Immature natural killer cell (primary cell): ENCODE data around the gene SPATA1. TPM values are rescaled to one million over a fixed set of nuclear protein-coding genes. Genes with fewer than 3 reads are reported as not detected.

Source experiments
- DNase-seq, 3 donors: peaks; one replicate each; pipeline ENCODE4 v3.0.0; 2022; ENCODE audit warnings: mixed read lengths in 1 of 3
- H3K27ac Mint-ChIP-seq, 6 donors: one replicate each; pipeline ENCODE4 v1.8.0; 2020; ENCODE audit warnings: mixed read lengths in 6 of 6, mild to moderate bottlenecking in 5 of 6, inconsistent platforms in 4 of 6, moderate library complexity in 3 of 6
- H3K27me3 Mint-ChIP-seq, 3 donors: one replicate each; pipeline ENCODE4 v1.8.0; 2020 to 2021; ENCODE audit warnings: low read depth in 3 of 3, mild to moderate bottlenecking in 3 of 3, mixed read lengths in 3 of 3, moderate library complexity in 3 of 3, inconsistent platforms in 1 of 3
- H3K36me3 Mint-ChIP-seq, 3 donors: one replicate each; pipeline ENCODE4 v1.8.0; 2020; ENCODE audit warnings: mixed read lengths in 3 of 3, inconsistent platforms in 2 of 3, mild to moderate bottlenecking in 2 of 3
- H3K4me1 Mint-ChIP-seq, 2 donors: one replicate each; pipeline ENCODE4 v1.8.0; 2020; ENCODE audit warnings: inconsistent platforms in 2 of 2, mild to moderate bottlenecking in 2 of 2, mixed read lengths in 2 of 2, moderate library complexity in 1 of 2
- H3K4me3 Mint-ChIP-seq, 5 donors: one replicate each; pipeline ENCODE4 v1.8.0; 2020; ENCODE audit warnings: mild to moderate bottlenecking in 5 of 5, mixed read lengths in 5 of 5, inconsistent platforms in 3 of 5, moderate library complexity in 3 of 5
- H3K9me3 Mint-ChIP-seq, 6 donors: one replicate each; pipeline ENCODE4 v1.8.0; 2020; ENCODE audit warnings: mild to moderate bottlenecking in 6 of 6, mixed read lengths in 6 of 6, inconsistent platforms in 4 of 6, moderate library complexity in 3 of 6
- polyA plus RNA-seq, 3 donors: library from polyadenylated mRNA; unstranded; fragments of 300-500 nt; fragmentation: Illumina TruSeq; gene quantifications; one replicate each; pipeline ENCODE4 v1.2.3, GENCODE V29; 2021

SPATA1 gene
- polyA plus RNA-seq, 3 donors from 2014 or later, result 0.21 TPM; not detected in 2

GRCh38 chr1:84611091-84611490 lies 104.9 kb downstream of the SPATA1 start:
- Mint-ChIP-seq H3K4me3 (no peak overlapping the region), H3K4me1 (no peaks in the 10 kb centered on the region), H3K27me3 (no peaks in the 10 kb centered on the region), H3K27ac (no peak overlapping the region), H3K9me3 (peaks cover 0 to 8% (median 5%) of the 10 kb centered on the region in 6 donors), H3K36me3 (peaks cover 4 to 8% (median 7%) of the 10 kb centered on the region in 3 donors)
- no peak for DNase-seq

- Mint-ChIP-seq H3K36me3 (peaks cover 0 to 3% (median 3%) of the 10 kb centered on the region in 3 donors), H3K4me1 (no peaks in the 10 kb centered on the region), H3K9me3 (peaks cover 0 to under 1% (median under 1%) of the 10 kb centered on the region in 6 donors), H3K27me3 (peaks cover 0 to 2% (median 0%) of the 10 kb centered on the region in 3 donors), H3K4me3 (no peak overlapping the region), H3K27ac (no peak overlapping the region)
- DNase-seq, result no peak
These were observed 105.6 kb downstream of the SPATA1 start for GRCh38 chr1:84611796-84612195.

DNA sequence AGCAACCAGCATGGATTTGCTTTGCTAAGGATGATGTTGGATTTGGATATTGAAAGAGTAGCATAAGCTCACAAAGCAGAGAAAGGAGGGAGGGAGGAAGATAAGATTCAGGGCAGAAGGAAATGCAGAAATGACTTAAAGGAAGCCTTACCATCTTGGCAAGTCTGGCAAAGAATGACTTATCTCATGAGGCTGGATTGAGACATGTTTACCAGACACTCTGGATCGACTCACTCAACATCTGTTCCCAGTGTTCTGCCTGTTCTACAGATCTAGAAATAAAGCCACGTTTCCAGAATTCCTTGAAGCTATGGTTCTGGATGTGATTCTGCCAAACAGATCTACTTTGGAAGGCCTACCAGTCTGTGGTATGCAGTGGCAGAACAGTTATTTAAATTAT lies 106.8 kb downstream of the SPATA1 start:
- Mint-ChIP-seq H3K9me3 (no peaks in the 10 kb centered on the region), H3K27me3 (peaks cover 1 to 3% (median 2%) of the 10 kb centered on the region in 3 donors), H3K4me3 (no peak overlapping the region), H3K36me3 (peaks cover 0 to 3% (median 3%) of the 10 kb centered on the region in 3 donors), H3K27ac (no peak overlapping the region), H3K4me1 (no peaks in the 10 kb centered on the region)
- DNase-seq, result no peak

DNA sequence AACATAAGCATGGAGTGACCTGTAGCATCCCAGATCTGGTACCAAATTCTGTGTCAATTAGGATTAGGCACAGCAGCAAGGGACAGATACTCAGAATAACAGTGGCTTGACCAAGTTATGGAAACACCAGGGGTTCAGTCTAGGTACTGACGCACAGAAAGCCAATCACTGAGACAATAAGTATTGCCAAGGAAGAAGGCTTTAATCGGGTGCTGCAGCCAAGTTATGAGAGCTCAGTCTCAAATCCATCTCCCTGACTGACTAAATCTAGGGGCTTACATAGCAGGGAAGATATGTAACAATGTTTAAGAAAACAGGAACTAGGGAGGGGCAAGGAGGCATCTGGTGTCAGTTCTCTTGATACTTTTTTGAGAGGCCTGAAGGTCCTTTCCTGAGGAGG lies 107.7 kb downstream of the SPATA1 start:
- Mint-ChIP-seq H3K9me3 (no peaks in the 10 kb centered on the region), H3K4me3 (no peak overlapping the region), H3K4me1 (no peaks in the 10 kb centered on the region), H3K36me3 (peaks cover 0 to 3% (median 3%) of the 10 kb centered on the region in 3 donors), H3K27ac (no peak overlapping the region), H3K27me3 (peaks cover 1 to 3% (median 2%) of the 10 kb centered on the region in 3 donors)
- no peak for DNase-seq

DNA sequence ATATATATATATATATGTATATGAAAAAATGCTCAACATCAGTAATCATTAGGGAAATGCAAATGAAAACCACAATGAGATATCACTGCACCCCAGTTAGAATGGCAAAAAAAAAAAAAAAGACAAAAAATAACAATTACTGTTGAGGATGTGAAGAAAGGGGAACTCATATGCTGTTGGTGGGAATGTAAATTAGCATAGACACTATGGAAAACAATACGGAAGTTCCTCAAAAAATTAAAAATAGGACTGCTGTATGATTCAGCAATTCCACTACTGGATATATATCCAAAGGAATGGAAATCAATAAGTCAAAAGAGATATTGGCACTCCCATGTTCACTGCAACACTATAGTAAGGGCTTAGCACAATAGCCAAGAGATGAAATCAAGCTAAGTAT lies 109.6 kb downstream of the SPATA1 start:
- peaks cover 3 to 9% (median 5%) of the 10 kb centered on the region in 3 donors for H3K27me3 Mint-ChIP-seq
- H3K4me1 Mint-ChIP-seq, result peaks cover 2 to 12% of the 10 kb centered on the region in 2 donors
- no peak overlapping the region for H3K4me3 Mint-ChIP-seq
- H3K36me3 Mint-ChIP-seq, result peaks cover 0 to 3% (median 3%) of the 10 kb centered on the region in 3 donors
- H3K27ac Mint-ChIP-seq, result no peak overlapping the region
- H3K9me3 Mint-ChIP-seq, result no peaks in the 10 kb centered on the region
- no peak for DNase-seq

Other genes with a start within 250 kb of the SPATA1 start
- 1 to 10 TPM in 1 of 3 donors, not detected in 2; 1.2 TPM for gene SAMD13, start 204.7 kb upstream of the SPATA1 start, polyA plus RNA-seq
- gene DNASE2B, start 107.9 kb upstream of the SPATA1 start, polyA plus RNA-seq, result not detected
- 10 to 100 TPM; 50.7 to 88.5 (median 54.9) TPM for gene RPF1, start 27.1 kb upstream of the SPATA1 start, polyA plus RNA-seq
- 100 to 1,000 TPM; 245 to 324 (median 279) TPM for gene GNG5, start 195 bp downstream of the SPATA1 start, polyA plus RNA-seq
- gene CTBS, start 68.1 kb downstream of the SPATA1 start, polyA plus RNA-seq, result 10 to 100 TPM; 18.7 to 25.5 (median 20.2) TPM
- 10 to 100 TPM; 14.4 to 24.3 (median 20.2) TPM for gene SSX2IP, start 184.1 kb downstream of the SPATA1 start, polyA plus RNA-seq